ENCODE measurements around the gene SOWAHC.
"Not testable (repeated sequence)": the region's sequence is repeated elsewhere in the genome, so short reads cannot be mapped to it uniquely, and the experiment has no call there.

SOWAHC gene, protein sequence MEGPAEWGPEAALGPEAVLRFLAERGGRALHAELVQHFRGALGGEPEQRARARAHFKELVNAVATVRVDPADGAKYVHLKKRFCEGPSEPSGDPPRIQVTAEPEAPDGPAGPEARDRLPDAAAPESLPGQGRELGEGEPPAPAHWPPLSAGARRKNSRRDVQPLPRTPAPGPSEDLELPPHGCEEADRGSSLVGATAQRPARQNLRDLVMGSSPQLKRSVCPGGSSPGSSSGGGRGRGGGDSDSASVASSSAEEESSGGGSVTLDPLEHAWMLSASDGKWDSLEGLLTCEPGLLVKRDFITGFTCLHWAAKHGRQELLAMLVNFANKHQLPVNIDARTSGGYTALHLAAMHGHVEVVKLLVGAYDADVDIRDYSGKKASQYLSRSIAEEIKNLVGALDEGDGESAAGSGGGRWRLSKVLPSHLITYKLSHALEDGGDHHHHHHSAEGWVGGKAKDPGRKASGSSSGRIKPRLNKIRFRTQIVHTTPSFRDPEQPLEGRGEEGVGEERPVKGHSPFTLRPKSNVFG

DNA sequence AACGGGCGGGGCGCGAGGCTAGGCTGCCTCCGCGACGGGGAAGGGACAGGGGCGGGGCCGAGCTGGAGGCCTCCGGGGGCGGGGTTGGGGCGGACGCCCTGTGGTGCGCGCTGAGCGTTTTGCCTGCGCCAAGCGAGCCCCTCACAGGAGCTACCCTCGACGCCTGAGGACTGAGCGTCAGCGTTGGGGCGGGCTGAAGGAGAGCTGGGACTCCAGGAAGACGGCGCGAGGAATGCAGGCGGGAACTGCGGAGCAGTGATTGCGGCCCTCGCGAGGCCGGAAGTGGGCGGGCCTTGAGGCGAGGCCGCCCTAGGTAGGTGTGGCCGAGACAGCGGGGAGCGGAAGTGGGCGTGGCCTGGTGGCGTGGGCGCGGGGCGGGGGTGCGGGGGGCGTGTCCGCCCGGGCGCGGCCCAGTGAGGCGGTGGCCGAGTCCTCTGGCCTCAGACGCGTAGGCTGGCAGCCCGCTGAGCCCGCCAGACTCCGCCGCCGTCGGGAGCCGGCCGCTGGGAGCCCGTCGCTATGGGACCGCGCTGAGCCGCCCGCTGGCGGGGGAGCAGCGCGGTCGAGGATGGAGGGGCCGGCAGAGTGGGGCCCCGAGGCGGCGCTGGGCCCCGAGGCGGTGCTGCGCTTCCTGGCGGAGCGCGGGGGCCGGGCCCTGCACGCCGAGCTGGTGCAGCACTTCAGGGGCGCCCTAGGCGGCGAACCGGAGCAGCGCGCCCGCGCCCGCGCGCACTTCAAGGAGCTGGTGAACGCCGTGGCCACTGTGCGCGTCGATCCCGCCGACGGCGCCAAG lies at the start of gene SOWAHC, which contains the start of gene SEPTIN10:
SOWAHC (plus strand) TSS at position 443 of the 793 bp plus-strand sequence; CDS start at position 569, 126 bp downstream.
SEPTIN10 (minus strand) TSS at position 45 of the 793 bp plus-strand sequence. CDS start 139 bp downstream, outside the sequence.
- DNase-seq: peak; percentile 88

- DNase-seq: no peak
Observed at GRCh38 chr2:109575373-109575772, 38.8 kb upstream of the SOWAHC start.

DNA sequence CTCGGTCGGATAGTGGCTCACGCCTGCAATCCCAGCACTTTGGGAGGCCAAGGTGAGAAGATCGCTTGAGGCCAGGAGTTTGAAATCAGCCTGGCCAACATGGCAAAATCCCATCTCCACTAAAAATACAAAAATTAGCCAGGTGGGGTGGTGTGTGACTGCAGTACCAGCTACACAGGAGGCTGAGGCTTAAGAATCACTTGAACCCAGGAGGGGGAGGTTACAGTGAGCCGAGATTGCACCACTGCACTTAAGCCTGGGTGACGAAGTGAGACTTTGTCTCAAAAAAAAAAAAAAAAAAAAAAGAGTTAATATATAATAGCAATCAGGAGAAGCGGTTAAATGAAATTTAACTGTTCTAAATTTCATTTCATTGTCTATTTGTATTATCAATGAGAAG lies 36.5 kb upstream of the SOWAHC start:
- not testable (repeated sequence) for DNase-seq

DNA sequence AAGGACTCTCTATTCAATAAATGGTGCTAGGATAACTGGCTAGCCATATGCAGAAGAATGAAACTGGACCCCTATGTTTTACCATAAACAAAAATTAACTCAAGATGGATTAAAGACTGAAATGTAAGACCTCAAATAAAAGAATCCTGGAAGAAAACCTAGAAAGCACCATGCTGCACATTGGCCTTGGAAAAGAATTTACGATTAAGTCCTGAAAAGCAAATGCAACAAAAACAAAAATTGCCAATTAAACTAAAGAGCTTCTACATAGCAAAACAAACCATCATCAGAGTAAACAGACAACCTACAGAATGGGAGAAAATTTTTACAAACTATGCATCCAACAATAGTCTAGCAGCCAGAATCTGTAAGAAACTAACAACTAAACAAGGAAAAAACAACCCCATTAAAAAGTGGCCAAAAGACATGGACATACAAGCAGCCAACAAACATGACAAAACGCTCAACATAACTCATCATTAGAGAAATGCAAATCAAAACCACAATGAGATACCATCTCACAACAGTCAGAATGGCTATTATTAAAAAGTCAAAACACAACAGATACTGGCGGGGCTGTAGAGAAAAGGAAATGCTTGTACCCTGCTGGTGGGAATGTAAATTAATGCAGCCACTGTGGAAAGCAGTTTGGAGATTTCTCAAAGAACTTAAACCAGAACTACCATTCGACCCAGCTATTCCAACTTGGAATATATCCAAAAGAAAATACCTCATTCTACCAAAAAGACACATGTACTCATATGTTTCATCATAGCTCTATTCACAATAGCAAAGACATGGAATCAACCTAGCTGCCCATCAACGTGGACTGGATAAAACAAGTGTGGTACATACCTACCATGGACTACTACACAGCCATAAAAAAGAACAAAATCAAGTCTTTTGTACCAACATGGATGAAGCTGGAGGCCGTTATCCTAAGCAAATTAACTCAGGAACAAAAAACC lies 31.0 kb upstream of the SOWAHC start:
- DNase-seq: no peak

GRCh38 chr2:109586687-109587086 lies 27.5 kb upstream of the SOWAHC start:
- no peak for DNase-seq

DNA sequence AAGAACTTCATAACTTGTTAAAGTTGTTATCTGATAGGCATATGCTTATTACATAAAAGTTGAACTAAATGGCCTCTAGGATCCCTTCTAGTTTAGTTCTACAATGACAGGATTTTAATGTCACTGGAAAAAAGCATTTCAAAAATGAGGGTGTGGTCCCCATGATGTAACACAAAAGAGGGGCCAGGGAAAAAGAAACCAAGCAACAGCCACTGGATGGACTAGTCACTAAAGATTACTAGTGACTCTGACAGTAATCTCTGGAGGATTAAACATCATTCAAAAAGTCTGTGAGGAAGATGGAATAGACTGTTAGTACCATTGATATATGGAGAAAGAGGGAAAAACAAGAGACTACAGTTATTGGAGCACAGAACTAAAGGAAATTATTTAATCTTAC lies 23.0 kb upstream of the SOWAHC start:
- no peak for DNase-seq

GRCh38 chr2:109592905-109593304 lies 21.3 kb upstream of the SOWAHC start:
- no peak for DNase-seq

DNA sequence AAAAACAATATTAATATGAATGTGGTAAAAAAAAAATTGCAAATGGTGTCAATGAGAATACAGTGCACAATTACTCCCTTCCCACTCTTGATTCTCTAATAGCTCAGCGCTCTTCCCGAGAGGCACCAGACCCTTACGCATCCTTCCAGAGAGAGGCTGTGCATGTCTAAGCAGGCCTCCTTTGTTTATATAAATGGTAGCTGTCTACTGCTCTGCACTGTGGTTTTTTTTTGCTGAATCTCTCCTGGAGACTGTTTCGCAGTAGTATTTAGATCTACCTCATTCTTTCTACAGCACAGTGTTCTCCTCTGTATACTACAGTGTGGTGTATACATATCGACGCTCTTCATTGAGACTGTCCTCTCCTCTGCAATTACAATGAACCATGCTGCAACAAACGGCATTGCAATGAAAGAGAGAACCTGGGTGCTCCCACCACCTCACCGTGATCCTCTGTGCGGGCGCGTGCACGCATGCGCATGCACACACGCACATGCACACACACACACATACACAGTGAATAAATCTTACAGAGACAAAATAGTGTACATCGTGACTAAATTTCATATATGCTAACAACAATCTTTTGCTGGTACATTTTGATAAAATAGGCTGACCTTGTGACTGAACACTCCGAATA lies 19.8 kb upstream of the SOWAHC start:
- no peak for DNase-seq

GRCh38 chr2:109595644-109596043 lies 18.5 kb upstream of the SOWAHC start:
- DNase-seq: no peak

DNA sequence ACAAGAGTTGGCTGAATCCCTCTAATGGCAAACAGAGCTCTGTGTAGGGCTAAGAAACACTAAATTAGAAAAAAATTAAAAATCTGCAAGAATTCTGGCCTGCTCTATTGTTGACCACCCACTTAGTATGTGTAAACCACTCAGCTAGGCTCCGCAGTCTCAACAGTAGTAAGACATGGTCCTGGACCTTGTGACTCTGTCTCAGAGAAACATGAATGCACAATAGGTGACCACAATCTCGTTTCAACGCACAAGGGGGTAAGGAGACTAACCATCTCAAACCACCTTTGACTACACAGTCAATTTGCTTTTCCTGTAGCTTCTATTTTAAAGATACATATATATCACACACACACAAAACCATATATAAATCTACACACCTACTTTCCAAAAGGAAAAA lies 16.9 kb upstream of the SOWAHC start:
- no peak for DNase-seq

DNA sequence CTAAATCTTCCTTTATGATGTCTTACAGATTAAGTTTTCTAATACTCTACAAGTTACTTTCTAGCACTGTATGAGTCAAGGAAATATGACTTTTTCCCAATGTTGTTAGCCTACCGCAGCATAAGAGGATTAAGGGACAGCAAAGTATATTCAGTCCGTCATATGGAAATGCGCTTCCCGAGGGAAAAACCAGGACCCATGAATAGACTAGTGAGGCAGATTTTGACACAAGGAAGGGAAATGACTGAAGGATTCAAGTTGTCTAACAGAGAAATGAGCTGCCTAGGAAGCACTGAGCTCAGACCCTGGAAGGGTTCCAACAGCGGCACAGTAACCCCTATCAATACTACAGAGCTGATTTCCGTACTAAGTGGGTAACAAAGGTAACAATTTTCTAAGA lies 12.4 kb upstream of the SOWAHC start:
- DNase-seq: no peak

- DNase-seq: no peak
Observed at GRCh38 chr2:109602617-109603188, 11.5 kb upstream of the SOWAHC start.

GRCh38 chr2:109604597-109604996 lies 9.6 kb upstream of the SOWAHC start:
- no peak for DNase-seq

DNA sequence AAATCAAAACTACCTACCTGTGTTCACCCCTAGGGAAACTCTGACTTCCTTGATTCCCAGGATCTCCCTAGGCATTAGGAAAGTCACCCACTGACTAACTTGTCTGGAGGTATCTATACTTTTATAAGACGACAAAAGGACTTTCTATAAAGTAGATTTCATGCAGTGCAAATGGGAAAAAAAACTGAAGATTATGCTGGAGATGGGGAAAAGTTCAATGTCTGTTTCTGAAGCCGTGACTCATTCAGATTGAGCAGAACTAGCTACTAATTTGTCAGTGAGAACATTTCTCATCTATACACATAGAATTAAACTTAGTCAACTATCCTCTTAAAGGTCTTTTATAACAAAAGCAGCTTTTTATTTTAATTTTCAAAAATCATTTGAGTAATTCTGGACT lies 6.4 kb upstream of the SOWAHC start:
- no peak for DNase-seq

- DNase-seq: no peak
Observed at GRCh38 chr2:109609352-109610024, 4.7 kb upstream of the SOWAHC start.

- DNase-seq: no peak
Observed at GRCh38 chr2:109611467-109612095, 2.6 kb upstream of the SOWAHC start.

DNA sequence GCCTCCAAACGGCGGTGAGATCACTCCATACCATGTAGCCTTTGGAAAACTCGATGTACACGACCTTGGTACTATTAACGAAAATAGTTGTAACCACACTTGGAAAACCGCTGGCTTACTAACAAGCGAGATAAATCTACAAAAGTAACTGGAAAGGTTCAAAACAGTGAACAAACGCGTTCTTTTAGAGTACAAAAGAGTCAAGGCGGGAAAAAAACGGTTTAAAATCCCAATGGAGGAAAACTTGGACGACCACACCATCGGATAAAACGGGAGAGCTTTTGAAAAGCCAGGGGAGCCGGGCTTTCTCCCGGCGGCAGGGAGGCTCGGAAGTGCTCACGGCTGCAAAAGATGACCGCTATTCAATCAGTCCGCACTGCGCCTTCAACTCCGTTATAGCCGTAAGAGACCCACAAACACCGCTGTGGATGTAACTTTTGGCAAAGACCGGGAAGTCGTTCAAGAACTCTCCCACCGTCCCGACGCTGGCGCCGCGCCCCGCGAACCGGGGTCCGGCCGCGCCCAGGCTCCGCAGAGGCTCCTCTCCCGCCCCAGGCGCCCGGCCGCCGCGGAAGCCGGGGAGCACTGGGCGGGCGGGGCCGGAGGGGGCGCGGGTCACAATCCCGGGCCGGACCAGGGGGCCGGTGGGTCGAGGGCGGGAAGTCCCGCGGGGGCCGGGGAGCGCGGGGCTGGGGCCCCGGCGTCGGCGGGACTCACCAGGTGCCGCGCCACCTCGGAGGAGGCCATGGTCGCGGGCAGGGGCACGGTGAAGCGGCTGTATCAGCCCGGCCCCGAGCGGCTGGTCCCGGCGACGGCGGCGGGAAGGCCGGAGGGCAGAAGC lies 863 bp upstream of the SOWAHC start:
- DNase-seq: no peak

GRCh38 chr2:109614715-109615636 lies 812 bp downstream of the SOWAHC start:
- no peak for DNase-seq
